Caki2 (cell line): ENCODE data around the gene OPA1. TPM values are rescaled to one million over a fixed set of nuclear protein-coding genes. Genes with fewer than 3 reads are reported as not detected.
"Not testable (repeated sequence)": the region's sequence is repeated elsewhere in the genome, so short reads cannot be mapped to it uniquely, and the experiment has no call there.

Experiments
- DNase-seq: peaks from one replicate; pipeline ENCODE4 v3.0.0-alpha.2; 2015; ENCODE audit warnings: low read depth
- in situ Hi-C: cut with HindIII; loops from 2 replicates; pipeline ENCODE4 v1.10.0; 2016; ENCODE audit warnings: low sequenced_read_pairs, low pct_unique_long_range_greater_than_20kb, mixed read lengths
- total RNA-seq: library from RNA; depleted of rRNA; stranded (reverse); fragments of >200 nt; shearing (Covaris generic); gene quantifications from 2 replicates; pipeline ENCODE4 v1.2.3, GENCODE V29; 2014; ENCODE audit warnings: low replicate concordance

OPA1 gene
- total RNA-seq, 1 experiment from 2014 or later = 25.0 TPM

DNA sequence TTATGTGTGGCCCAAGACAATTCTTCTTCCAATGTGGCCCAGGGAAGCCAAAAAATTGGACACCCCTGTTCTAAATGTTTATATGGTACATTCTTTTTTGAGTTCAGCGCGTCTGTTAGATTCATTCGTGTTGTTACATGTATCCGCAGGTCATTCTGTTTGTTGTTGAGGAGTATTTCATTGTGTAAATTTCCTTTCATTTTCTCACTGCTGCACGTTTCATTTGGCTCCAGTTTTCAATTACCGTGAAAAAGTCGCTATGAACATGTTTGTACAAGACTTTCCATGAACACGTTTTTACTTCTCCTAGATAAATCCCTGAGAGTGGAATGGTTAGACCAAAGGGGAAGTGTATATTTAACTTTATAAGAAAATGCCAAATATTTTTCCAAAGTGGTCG is 7.5 kb upstream of the OPA1 start:
- in situ Hi-C loops = loop anchor here (25.0 kb wide), 1 partner anchor 698 kb away; no protein-coding TSS in a partner anchor
- no peak for DNase-seq

DNA sequence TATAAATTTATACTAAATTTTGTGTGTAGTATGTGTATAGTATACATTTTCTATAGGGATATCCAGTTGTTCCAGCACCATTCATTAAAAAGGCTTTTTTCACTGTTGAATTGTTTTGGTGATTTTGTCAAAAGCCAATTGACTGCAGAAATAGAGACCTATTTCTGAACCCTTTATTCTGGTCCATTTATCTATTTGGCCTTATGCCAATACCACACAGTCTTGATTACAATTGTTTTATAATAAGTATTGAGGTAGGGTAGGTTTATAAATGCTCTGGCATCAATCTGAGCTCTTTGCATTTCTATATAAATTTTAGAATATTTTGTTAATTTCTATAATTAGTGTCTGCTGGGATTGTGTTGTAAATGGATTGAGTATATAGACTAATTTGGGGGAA is 6.5 kb upstream of the OPA1 start:
- no peak for DNase-seq
- in situ Hi-C loops = loop anchor here (25.0 kb wide), 1 partner anchor 699 kb away; no protein-coding TSS in a partner anchor

GRCh38 chr3:193589129-193589528 is 3.9 kb upstream of the OPA1 start:
- in situ Hi-C loops = loop anchor here (25.0 kb wide), 1 partner anchor 702 kb away; no protein-coding TSS in a partner anchor

GRCh38 chr3:193589616-193590015 is 3.4 kb upstream of the OPA1 start:
- DNase-seq = no peak
- in situ Hi-C loops = loop anchor here (25.0 kb wide), 1 partner anchor 702 kb away; no protein-coding TSS in a partner anchor

More at GRCh38 chr3:193589129-193589528, 3.9 kb upstream of the OPA1 start:
- no peak for DNase-seq

- in situ Hi-C loops = loop anchor here (25.0 kb wide), 1 partner anchor 703 kb away; no protein-coding TSS in a partner anchor
- DNase-seq = peak; percentile 91
Observed at GRCh38 chr3:193590088-193590856, 2.7 kb upstream of the OPA1 start.

GRCh38 chr3:193593668-193594030 is 641 bp downstream of the OPA1 start:
- in situ Hi-C loops = loop anchor here (25.0 kb wide), 1 partner anchor 706 kb away; no protein-coding TSS in a partner anchor
- no peak for DNase-seq

GRCh38 chr3:193594946-193595689 is 2.1 kb downstream of the OPA1 start:
- peak; percentile 14 for DNase-seq
- in situ Hi-C loops = loop anchor here (25.0 kb wide), 1 partner anchor 708 kb away; no protein-coding TSS in a partner anchor

GRCh38 chr3:193595939-193596487 is 3.0 kb downstream of the OPA1 start:
- in situ Hi-C loops = loop anchor here (25.0 kb wide), 1 partner anchor 709 kb away; no protein-coding TSS in a partner anchor
- DNase-seq = no peak

DNA sequence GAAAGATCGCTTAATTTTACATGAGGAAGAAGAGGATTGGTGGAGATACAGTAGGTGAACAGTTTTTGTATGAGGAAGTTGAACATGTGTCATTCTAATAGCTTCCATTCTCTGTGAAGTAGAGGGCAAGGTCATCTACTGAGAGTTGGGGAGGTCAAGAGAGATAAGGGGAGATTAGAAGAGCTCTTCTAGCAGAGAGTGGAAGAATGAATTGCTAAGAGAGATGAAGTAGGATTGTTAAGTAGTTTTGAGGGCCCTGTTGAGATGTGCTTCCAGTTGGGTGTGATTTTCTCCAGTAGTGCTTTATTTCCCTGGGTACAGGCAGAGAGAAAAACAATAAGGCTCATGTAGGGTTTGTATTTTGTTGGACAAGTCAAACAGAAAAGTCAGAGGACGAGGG is 5.2 kb downstream of the OPA1 start:
- DNase-seq = no peak
- in situ Hi-C loops = loop anchor here (25.0 kb wide), 1 partner anchor 711 kb away; no protein-coding TSS in a partner anchor

- DNase-seq = no peak
- in situ Hi-C loops = loop anchor here (25.0 kb wide), 1 partner anchor 712 kb away; no protein-coding TSS in a partner anchor
Observed at GRCh38 chr3:193599393-193599792, 6.4 kb downstream of the OPA1 start.

DNA sequence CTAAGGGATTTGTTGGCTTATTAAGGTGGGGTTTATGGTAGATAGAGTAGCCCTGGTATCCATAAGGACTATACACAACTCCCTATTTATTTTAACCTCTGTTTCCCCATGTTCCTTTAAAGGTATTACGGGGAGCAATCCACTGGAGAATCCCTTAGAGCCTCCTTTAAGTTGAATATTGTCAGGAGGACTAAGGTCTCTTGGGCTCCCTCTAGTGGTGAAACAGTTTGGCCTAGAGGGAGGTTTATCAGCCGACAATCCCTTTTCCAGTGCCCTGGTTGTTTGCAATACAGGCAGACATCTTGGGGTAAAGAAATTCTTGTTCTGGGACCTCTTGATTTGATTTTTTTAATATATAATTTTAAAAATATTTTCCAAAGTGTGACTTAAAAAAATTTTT is 12.9 kb downstream of the OPA1 start:
- DNase-seq = peak; percentile 41
- in situ Hi-C loops = no loop called here

DNA sequence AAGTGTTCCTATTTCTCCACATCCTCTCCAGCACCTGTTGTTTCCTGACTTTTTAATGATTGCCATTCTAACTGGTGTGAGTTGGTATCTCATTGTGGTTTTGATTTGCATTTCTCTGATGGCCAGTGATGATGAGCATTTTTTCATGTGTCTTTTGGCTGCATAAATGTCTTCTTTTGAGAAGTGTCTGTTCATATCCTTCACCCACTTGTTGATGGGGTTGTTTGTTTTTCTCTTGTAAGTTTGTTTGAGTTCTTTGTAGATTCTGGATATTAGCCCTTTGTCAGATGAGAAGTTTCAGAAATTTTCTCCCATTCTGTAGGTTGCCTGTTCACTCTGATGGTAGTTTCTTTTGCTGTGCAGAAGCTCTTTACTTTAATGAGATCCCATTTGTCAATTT is 13.9 kb downstream of the OPA1 start:
- in situ Hi-C loops, DNase-seq: not testable (repeated sequence)

GRCh38 chr3:193610516-193610915 is 17.5 kb downstream of the OPA1 start:
- in situ Hi-C loops, DNase-seq: not testable (repeated sequence)

GRCh38 chr3:193614430-193614829 is 21.4 kb downstream of the OPA1 start:
- in situ Hi-C loops = no loop called here
- DNase-seq = no peak

DNA sequence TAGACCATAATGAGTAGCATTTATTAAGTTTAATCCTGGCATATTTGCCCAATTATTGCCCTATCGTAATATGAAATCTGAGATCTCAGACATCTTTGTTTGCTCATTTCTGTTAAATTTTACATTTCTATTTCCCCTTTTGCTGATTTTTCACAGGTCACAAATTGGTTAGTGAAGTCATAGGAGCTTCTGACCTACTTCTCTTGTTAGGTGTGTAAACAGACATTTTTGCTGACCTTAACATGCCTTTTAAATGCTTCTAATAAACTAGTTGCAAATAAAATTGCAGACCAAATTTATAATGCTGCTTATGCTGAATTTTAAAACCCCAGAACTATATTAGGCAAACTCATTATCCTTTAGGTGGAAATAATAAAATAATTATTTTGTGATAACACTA is 24.6 kb downstream of the OPA1 start:
- in situ Hi-C loops = no loop called here
- no peak for DNase-seq

DNA sequence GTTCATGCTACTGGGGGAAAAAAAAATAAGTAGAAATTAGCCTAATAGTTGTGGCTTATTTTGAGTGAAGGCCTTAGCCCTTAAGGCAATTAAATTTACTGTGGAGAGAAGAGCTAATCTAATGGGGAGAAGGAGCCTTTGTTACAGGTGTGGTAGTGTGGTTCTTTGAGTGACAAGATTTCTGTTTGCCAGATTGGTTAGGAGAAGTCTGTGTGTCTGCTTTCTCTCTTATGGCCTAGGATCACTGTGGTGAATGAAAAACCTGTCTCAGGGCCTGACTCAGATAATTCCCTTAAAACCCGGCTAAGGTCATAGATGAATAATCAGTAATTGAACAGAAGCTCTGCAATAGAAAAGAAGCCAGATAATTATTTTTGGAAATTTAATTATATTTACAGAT is 27.0 kb downstream of the OPA1 start:
- no peak for DNase-seq
- in situ Hi-C loops = no loop called here

- no peak for DNase-seq
- in situ Hi-C loops = no loop called here
Observed at GRCh38 chr3:193620650-193621049, 27.6 kb downstream of the OPA1 start.

GRCh38 chr3:193621127-193621526 is 28.1 kb downstream of the OPA1 start:
- no peak for DNase-seq
- in situ Hi-C loops = no loop called here

DNA sequence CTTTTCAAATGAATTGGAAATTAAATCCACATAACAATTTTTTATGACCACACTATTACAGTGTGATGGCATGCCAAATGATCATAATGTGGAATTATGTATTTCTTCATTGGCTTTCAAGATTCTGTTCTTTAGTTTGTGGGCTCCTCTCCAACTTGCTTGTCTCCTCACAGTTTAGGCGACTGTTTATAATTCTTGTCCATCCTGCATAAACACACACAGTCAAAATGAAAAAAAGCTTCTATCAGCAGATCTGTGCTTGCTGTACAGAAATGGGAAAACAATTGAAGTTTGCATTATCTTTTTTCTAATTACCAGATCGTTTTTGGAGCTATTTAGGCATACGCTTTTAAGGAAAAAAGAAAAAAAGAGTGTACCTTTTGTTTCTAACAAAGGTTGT is 37.0 kb downstream of the OPA1 start:
- DNase-seq = no peak
- in situ Hi-C loops = no loop called here
